ENCODE results near the gene RBMS3. TPM values are rescaled to one million over a fixed set of nuclear protein-coding genes. Genes with fewer than 3 reads are reported as not detected.

Gene RBMS3
- total RNA-seq, 2 donors from 2014 or later = 2.8 to 9.6 TPM

GRCh38 chr3:29870136-29870535 lies 589.3 kb downstream of the RBMS3 start:
- no peak overlapping the region for H3K9ac ChIP-seq (ENCODE audit: low read depth in 2 of 2, low read length in 2 of 2)
- intact Hi-C loops (cut with DNase I) = no loop called here
- DNase-seq = no peak

GRCh38 chr3:29871087-29871486 lies 590.2 kb downstream of the RBMS3 start:
- no peak overlapping the region for H3K9ac ChIP-seq (ENCODE audit: low read depth in 2 of 2, low read length in 2 of 2)
- no peak overlapping the region for H3K27ac ChIP-seq
- no peaks in the 10 kb centered on the region for H3K36me3 ChIP-seq
- no peak for DNase-seq
- no peaks in the 10 kb centered on the region for H3K27me3 ChIP-seq
- TF ChIP-seq CTCF (IDR thresholded peaks at IDR 0.05) = no peak
- H3K4me3 ChIP-seq = no peak overlapping the region
- no peaks in the 10 kb centered on the region for H3K4me1 ChIP-seq
- intact Hi-C loops (cut with DNase I) = no loop called here
- H3K9me3 ChIP-seq = no peaks in the 10 kb centered on the region

More at GRCh38 chr3:29870136-29870535, 589.3 kb downstream of the RBMS3 start:
- Histone ChIP-seq H3K4me3 (no peak overlapping the region), H3K36me3 (no peaks in the 10 kb centered on the region), H3K27ac (no peak overlapping the region), H3K27me3 (no peaks in the 10 kb centered on the region), H3K4me1 (no peaks in the 10 kb centered on the region), H3K9me3 (no peaks in the 10 kb centered on the region)
- no peak for TF ChIP-seq CTCF (IDR thresholded peaks at IDR 0.05)

- no peak for TF ChIP-seq CTCF (IDR thresholded peaks at IDR 0.05)
- H3K4me3 ChIP-seq = no peak overlapping the region
- intact Hi-C loops (cut with DNase I) = no loop called here
- no peaks in the 10 kb centered on the region for H3K36me3 ChIP-seq
- H3K4me1 ChIP-seq = no peaks in the 10 kb centered on the region
- no peaks in the 10 kb centered on the region for H3K9me3 ChIP-seq
- no peak for DNase-seq
- H3K9ac ChIP-seq (ENCODE audit: low read depth in 2 of 2, low read length in 2 of 2) = no peak overlapping the region
- no peak overlapping the region for H3K27ac ChIP-seq
- H3K27me3 ChIP-seq = no peaks in the 10 kb centered on the region
Observed at GRCh38 chr3:29880809-29881208, 599.9 kb downstream of the RBMS3 start.

GRCh38 chr3:29887451-29887850 lies 606.6 kb downstream of the RBMS3 start:
- intact Hi-C loops (cut with DNase I) = no loop called here

GRCh38 chr3:29889215-29889614 lies 608.3 kb downstream of the RBMS3 start:
- no peak for TF ChIP-seq CTCF (IDR thresholded peaks at IDR 0.05)
- H3K9ac ChIP-seq (ENCODE audit: low read depth in 2 of 2, low read length in 2 of 2) = no peak overlapping the region
- no peaks in the 10 kb centered on the region for H3K27me3 ChIP-seq
- H3K4me3 ChIP-seq = no peak overlapping the region
- intact Hi-C loops (cut with DNase I) = no loop called here
- no peaks in the 10 kb centered on the region for H3K36me3 ChIP-seq
- DNase-seq = no peak
- H3K4me1 ChIP-seq = no peaks in the 10 kb centered on the region
- H3K27ac ChIP-seq = no peak overlapping the region
- no peaks in the 10 kb centered on the region for H3K9me3 ChIP-seq

More at GRCh38 chr3:29887451-29887850, 606.6 kb downstream of the RBMS3 start:
- no peak overlapping the region for H3K9ac ChIP-seq (ENCODE audit: low read depth in 2 of 2, low read length in 2 of 2)
- H3K9me3 ChIP-seq = no peaks in the 10 kb centered on the region
- no peak overlapping the region for H3K4me3 ChIP-seq
- H3K27ac ChIP-seq = no peak overlapping the region
- no peaks in the 10 kb centered on the region for H3K36me3 ChIP-seq
- no peak for DNase-seq
- H3K4me1 ChIP-seq = no peaks in the 10 kb centered on the region
- TF ChIP-seq CTCF (IDR thresholded peaks at IDR 0.05) = no peak
- H3K27me3 ChIP-seq = no peaks in the 10 kb centered on the region

GRCh38 chr3:29890801-29891200 lies 609.9 kb downstream of the RBMS3 start:
- intact Hi-C loops (cut with DNase I) = no loop called here
- no peak for TF ChIP-seq CTCF (IDR thresholded peaks at IDR 0.05)
- H3K27ac ChIP-seq = no peak overlapping the region
- no peaks in the 10 kb centered on the region for H3K36me3 ChIP-seq
- no peaks in the 10 kb centered on the region for H3K27me3 ChIP-seq
- no peak overlapping the region for H3K4me3 ChIP-seq
- no peaks in the 10 kb centered on the region for H3K9me3 ChIP-seq
- H3K9ac ChIP-seq (ENCODE audit: low read depth in 2 of 2, low read length in 2 of 2) = no peak overlapping the region
- H3K4me1 ChIP-seq = no peaks in the 10 kb centered on the region
- no peak for DNase-seq

Data from colonic mucosa (tissue), 4 donors.